GM21528 (cell line): ENCODE results near the gene SSC4D.
A peak's percentile ranks its signal among the peaks of the same experiment; 100 is the strongest.
"Not testable (repeated sequence)": the region's sequence is repeated elsewhere in the genome, so short reads cannot be mapped to it uniquely, and the experiment has no call there.

Experiments used
- ATAC-seq: cut with Tn5 transposase; IDR thresholded peaks from one replicate; pipeline ENCODE4 v1.9.1; 2021; ENCODE audit warnings: mild to moderate bottlenecking, moderate library complexity; ENCODE audit not compliant: unreplicated experiment, low FRiP score

Gene SSC4D

GRCh38 chr7:76423666-76424412 is 14.3 kb upstream of the SSC4D start:
- no peak for ATAC-seq

GRCh38 chr7:76421097-76421496 is 11.6 kb upstream of the SSC4D start:
- not testable (repeated sequence) for ATAC-seq

- not testable (repeated sequence) for ATAC-seq
Observed at GRCh38 chr7:76417654-76418310, 8.3 kb upstream of the SSC4D start.

- no peak for ATAC-seq
Observed at GRCh38 chr7:76412249-76412648, 2.8 kb upstream of the SSC4D start.

GRCh38 chr7:76411626-76412025 is 2.1 kb upstream of the SSC4D start:
- ATAC-seq: no peak

- ATAC-seq: no peak
Observed at GRCh38 chr7:76408121-76408560, 1.4 kb downstream of the SSC4D start.

- ATAC-seq: no peak
Observed at GRCh38 chr7:76407718-76408117, 1.8 kb downstream of the SSC4D start.

- no peak for ATAC-seq
Observed at GRCh38 chr7:76405738-76406137, 3.8 kb downstream of the SSC4D start.

- ATAC-seq: no peak
Observed at GRCh38 chr7:76403780-76404494, 5.6 kb downstream of the SSC4D start.

- not testable (repeated sequence) for ATAC-seq
Observed at GRCh38 chr7:76403097-76403496, 6.4 kb downstream of the SSC4D start.

GRCh38 chr7:76400248-76400647 is 9.2 kb downstream of the SSC4D start:
- no peak for ATAC-seq

GRCh38 chr7:76397409-76398183 is 11.9 kb downstream of the SSC4D start:
- no peak for ATAC-seq

- no peak for ATAC-seq
Observed at GRCh38 chr7:76396864-76397263, 12.6 kb downstream of the SSC4D start.

GRCh38 chr7:76395965-76396726 is 13.4 kb downstream of the SSC4D start:
- ATAC-seq: no peak

GRCh38 chr7:76395605-76395964 is 13.9 kb downstream of the SSC4D start:
- not testable (repeated sequence) for ATAC-seq

- ATAC-seq: no peak
Observed at GRCh38 chr7:76394957-76395356, 14.5 kb downstream of the SSC4D start.

GRCh38 chr7:76393116-76394031 is 16.1 kb downstream of the SSC4D start:
- ATAC-seq: peak; percentile 82

- no peak for ATAC-seq
Observed at GRCh38 chr7:76392531-76393115, 16.9 kb downstream of the SSC4D start.

- no peak for ATAC-seq
Observed at GRCh38 chr7:76390092-76390491, 19.4 kb downstream of the SSC4D start.
